ENCODE results near the gene RFLNA. TPM values are rescaled to one million over a fixed set of nuclear protein-coding genes. Genes with fewer than 3 reads are reported as not detected.

RFLNA gene
- total and polyA plus RNA-seq, 11 donors: 0.06 to 0.63 (median 0.22) TPM; not detected in 5

DNA sequence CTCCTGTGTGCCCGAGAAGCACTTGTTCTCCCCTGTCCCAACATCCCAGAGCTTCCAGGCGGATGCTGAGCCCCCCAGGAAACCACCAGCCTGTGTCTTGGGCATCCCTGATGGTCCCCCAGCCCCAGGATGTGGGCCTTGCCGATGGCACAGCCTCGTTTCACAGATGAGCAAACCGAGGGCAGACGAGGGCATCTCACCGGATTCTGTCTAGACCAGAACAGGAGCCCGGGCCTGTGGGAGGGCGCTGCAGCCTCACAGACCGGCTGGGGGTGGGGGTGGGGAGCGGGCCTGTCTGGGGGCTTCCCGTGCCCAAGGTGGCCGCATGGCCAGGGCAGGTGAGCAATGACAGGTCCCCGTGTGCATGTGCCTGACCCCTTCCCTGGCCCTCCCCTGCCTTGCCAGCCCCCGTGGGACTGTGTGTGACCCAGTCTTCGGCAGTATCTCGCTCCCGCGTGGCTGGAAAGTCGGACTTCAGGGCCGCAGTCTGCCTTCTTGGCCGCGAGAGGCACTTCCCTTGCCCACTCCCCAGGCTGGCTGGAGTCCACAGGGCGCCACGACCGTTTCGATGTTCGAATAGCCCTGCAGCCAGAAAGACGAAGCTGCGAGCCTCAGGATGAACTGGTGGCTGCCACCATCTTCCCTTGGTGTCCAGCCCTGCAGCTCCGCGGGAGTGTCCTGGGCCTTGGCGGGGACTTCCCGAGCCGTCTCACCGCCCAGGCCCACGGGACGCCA, 8.9 kb downstream of the RFLNA start:
- Histone ChIP-seq H3K27me3 (peaks cover 0 to 4% (median 0%) of the 10 kb centered on the region in 9 donors), H3K27ac (no peak overlapping the region), H3K4me1 (no peaks in the 10 kb centered on the region), H3K36me3 (no peaks in the 10 kb centered on the region), H3K9me3 (no peaks in the 10 kb centered on the region), H3K4me3 (no peak overlapping the region)
- 90 to 94% (median 92%) methylated on average over 28 to 38 of the region's 38 CpGs for WGBS, 4 donors
- no peak for TF ChIP-seq CTCF (IDR thresholded peaks at IDR 0.05)
- TF ChIP-seq POLR2A (IDR thresholded peaks at IDR 0.05): no peak
- intact Hi-C loops (cut with DNase I): no loop called here
- ATAC-seq: no peak
- DNase-seq: peak in 1 of 5 donors; percentile 33

DNA sequence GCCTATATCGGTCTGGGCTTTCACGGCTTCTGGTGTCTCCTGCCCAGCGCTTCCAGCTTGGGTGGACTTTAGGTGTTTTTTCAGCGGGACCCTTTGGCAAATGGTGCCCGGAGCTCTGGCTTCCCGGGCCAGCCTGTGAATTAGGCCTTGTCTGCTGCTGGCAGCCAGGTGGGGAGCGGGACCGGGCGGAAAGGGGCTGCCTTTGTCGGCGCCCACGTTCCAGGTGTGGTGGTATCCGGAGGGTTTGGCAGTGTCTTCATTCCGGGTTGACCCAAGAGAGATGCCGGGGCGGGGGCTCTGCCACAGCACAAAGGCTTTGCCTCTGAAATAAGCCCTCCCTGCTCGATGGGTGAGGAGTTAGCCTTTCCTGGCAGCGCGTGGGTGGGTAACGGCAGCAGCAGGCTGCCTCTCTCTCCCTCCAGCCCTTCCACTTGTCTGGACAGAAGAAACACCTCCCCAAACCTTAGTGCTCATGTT, 9.5 kb downstream of the RFLNA start:
- Histone ChIP-seq H3K4me1 (no peaks in the 10 kb centered on the region), H3K9me3 (no peaks in the 10 kb centered on the region), H3K36me3 (no peaks in the 10 kb centered on the region), H3K27me3 (peaks cover 0 to 3% (median 0%) of the 10 kb centered on the region in 9 donors), H3K4me3 (no peak overlapping the region), H3K27ac (no peak overlapping the region)
- DNase-seq (peak in 1 of 5 donors; percentile 55), ATAC-seq (no peak)
- WGBS, 4 donors: 92 to 99% (median 96%) methylated on average over 9 to 20 of the region's 20 CpGs
- intact Hi-C loops (cut with DNase I): no loop called here
- TF ChIP-seq CTCF (IDR thresholded peaks at IDR 0.05) (no peak), POLR2A (IDR thresholded peaks at IDR 0.05) (no peak)

DNA sequence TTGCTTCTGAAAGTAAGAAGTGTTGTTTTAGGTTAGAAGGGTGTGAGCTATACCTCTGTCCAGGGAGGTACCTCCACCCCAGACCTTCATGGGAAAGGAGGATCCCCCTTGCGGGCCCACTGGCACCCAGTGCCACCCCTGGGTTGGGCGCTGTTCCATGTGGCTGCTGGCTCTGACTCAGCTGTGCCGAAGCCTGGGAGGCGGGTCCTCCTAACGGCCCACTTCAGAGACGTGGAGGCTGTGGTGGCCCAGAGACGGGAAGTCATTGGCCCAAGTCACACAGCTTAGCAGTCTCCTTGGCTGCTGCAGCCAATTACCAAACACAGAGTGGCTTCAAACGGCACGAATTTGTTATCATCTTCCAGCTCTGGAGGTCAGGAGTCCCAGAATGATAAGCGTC, 10.2 kb downstream of the RFLNA start:
- Histone ChIP-seq H3K4me3 (no peak overlapping the region), H3K36me3 (no peaks in the 10 kb centered on the region), H3K9me3 (no peaks in the 10 kb centered on the region), H3K27ac (no peak overlapping the region), H3K27me3 (no peaks in the 10 kb centered on the region), H3K4me1 (no peaks in the 10 kb centered on the region)
- no peak for TF ChIP-seq CTCF (IDR thresholded peaks at IDR 0.05)
- ATAC-seq: no peak
- DNase-seq: peak in 1 of 5 donors; percentile 37
- WGBS, 4 donors: 78 to 90% (median 82%) methylated on average over 7 to 10 of the region's 10 CpGs
- intact Hi-C loops (cut with DNase I): loop anchor here in 1 of 10 donors (5.0 kb wide), 1 partner anchor 238 kb away; no protein-coding TSS in a partner anchor

- DNase-seq (peak in 1 of 5 donors; percentile 48), ATAC-seq (no peak)
- H3K36me3 ChIP-seq: no peaks in the 10 kb centered on the region
- H3K4me1 ChIP-seq: no peaks in the 10 kb centered on the region
- intact Hi-C loops (cut with DNase I): loop anchor here in 1 of 10 donors (5.0 kb wide), 1 partner anchor 239 kb away; no protein-coding TSS in a partner anchor
- 90 to 95% (median 91%) methylated on average over 20 to 24 of the region's 24 CpGs for WGBS, 4 donors
- TF ChIP-seq POLR2A (IDR thresholded peaks at IDR 0.05): no peak
- no peak for TF ChIP-seq CTCF (IDR thresholded peaks at IDR 0.05)
- H3K4me3 ChIP-seq: no peak overlapping the region
- H3K27me3 ChIP-seq: no peaks in the 10 kb centered on the region
- H3K9me3 ChIP-seq: no peaks in the 10 kb centered on the region
- no peak overlapping the region for H3K27ac ChIP-seq
These were observed 11.1 kb downstream of the RFLNA start for GRCh38 chr12:124305776-124306685.
